H1 (cell line): ENCODE data around the gene PHF14. TPM values are rescaled to one million over a fixed set of nuclear protein-coding genes. Genes with fewer than 3 reads are reported as not detected.

Experiments
- CTCF ChIA-PET: fragments of 300-600 bp; sonication (Branson Sonifier 250); formaldehyde crosslinking; loops from one replicate; lab custom pipeline; 2021; ENCODE audit not compliant: partially characterized antibody; lab: Charles Lee
- POLR2A ChIA-PET: fragments of 300-600 bp; sonication (Branson Sonifier 250); formaldehyde crosslinking; loops from one replicate; lab custom pipeline; 2021; ENCODE audit warnings: inconsistent platforms; ENCODE audit not compliant: partially characterized antibody; lab: Charles Lee
- DNase-seq, 2 experiments: peaks; one replicate each; pipeline versions ENCODE4 v3.0.0 to v3.0.0-alpha.2; 2010 to 2022; ENCODE audit warnings: low spot score in 2 of 2, low read depth in 1 of 2, mixed read lengths in 1 of 2
- FAIRE-seq: peaks from 2 replicates; lab custom pipeline; 2011; peaks lifted over from hg19 to GRCh38; lab: Jason Lieb, UNC
- H2AFZ ChIP-seq: 2 replicates; pipeline ENCODE4 v1.8.1; 2012; ENCODE audit warnings: low read length, inconsistent platforms
- H2AK5ac ChIP-seq: 2 replicates; pipeline ENCODE4 v1.6.1; 2013; ENCODE audit warnings: low read depth, low read length
- H2BK120ac ChIP-seq: replicated peaks from 2 replicates; pipeline ENCODE3; 2013; ENCODE audit warnings: low read depth, low read length, inconsistent platforms
- H2BK12ac ChIP-seq: 2 replicates; pipeline ENCODE4 v1.6.1; 2013; ENCODE audit warnings: low read depth, low read length
- H2BK15ac ChIP-seq: 2 replicates; pipeline ENCODE4 v1.6.1; 2013; ENCODE audit warnings: low read length
- H2BK20ac ChIP-seq: 2 replicates; pipeline ENCODE4 v1.6.1; 2013; ENCODE audit warnings: low read length
- H2BK5ac ChIP-seq: 2 replicates; pipeline ENCODE4 v1.6.1; 2013; ENCODE audit warnings: low read depth, low read length
- H3K14ac ChIP-seq: 2 replicates; pipeline ENCODE4 v1.6.1; 2013; ENCODE audit warnings: inconsistent platforms; ENCODE audit not compliant: insufficient read length
- H3K18ac ChIP-seq: 2 replicates; pipeline ENCODE4 v1.6.1; 2013; ENCODE audit warnings: low read length; ENCODE audit errors: extremely low read depth
- H3K23ac ChIP-seq: 2 replicates; pipeline ENCODE4 v1.6.1; 2013; ENCODE audit warnings: inconsistent platforms; ENCODE audit not compliant: insufficient read length
- H3K23me2 ChIP-seq: 2 replicates; pipeline ENCODE4 v1.6.1; 2013; ENCODE audit warnings: low read depth, low read length
- H3K27ac ChIP-seq: 2 replicates; pipeline ENCODE4 v1.6.1; 2011; ENCODE audit warnings: low read depth, low read length, inconsistent platforms
- H3K27me3 ChIP-seq, 4 experiments: replicated peaks in 1 of 4; 1 replicate in 1 of 4; 2 replicates in 3 of 4; pipeline versions ENCODE4 v1.6.1 to v1.8.1; 2011 to 2013; ENCODE audit warnings: low read length in 3 of 4, mild to moderate bottlenecking in 3 of 4, inconsistent platforms in 2 of 4, mixed read lengths in 2 of 4, moderate library complexity in 1 of 4; ENCODE audit not compliant: control insufficient read depth in 3 of 4, insufficient read depth in 3 of 4; ENCODE audit errors: extremely low read depth in 1 of 4
- H3K36me3 ChIP-seq, 4 experiments: 2 replicates each; pipeline versions ENCODE4 v1.6.1 to v1.8.1; 2011 to 2013; ENCODE audit warnings: mild to moderate bottlenecking in 4 of 4, low read length in 3 of 4, moderate library complexity in 2 of 4, control low read depth in 1 of 4, inconsistent platforms in 1 of 4; ENCODE audit not compliant: insufficient read depth in 4 of 4, control insufficient read depth in 2 of 4
- H3K4ac ChIP-seq: replicated peaks from 2 replicates; pipeline ENCODE3; 2013; ENCODE audit warnings: low read length, low read depth, mixed read lengths, inconsistent platforms; ENCODE audit not compliant: insufficient read length
- H3K4me1 ChIP-seq, 4 experiments: replicated peaks in 1 of 4; 1 replicate in 1 of 4; 2 replicates in 3 of 4; pipeline versions ENCODE4 v1.6.1 to v1.8.1; 2011 to 2013; ENCODE audit warnings: low read length in 3 of 4, inconsistent platforms in 2 of 4, mixed read lengths in 1 of 4; ENCODE audit not compliant: insufficient read depth in 4 of 4, control insufficient read depth in 3 of 4
- H3K4me2 ChIP-seq, 2 experiments: 2 replicates each; pipeline versions ENCODE4 v1.6.1 to v1.8.1; 2011 to 2013; ENCODE audit warnings: low read depth in 2 of 2, low read length in 2 of 2, control low read depth in 1 of 2, inconsistent platforms in 1 of 2, mild to moderate bottlenecking in 1 of 2; ENCODE audit not compliant: insufficient read depth in 1 of 2
- H3K4me3 ChIP-seq, 4 experiments: fragments of 200-600, 300-600 bp in 1 of 4; sonication (generic), shearing (Covaris generic), sonication (Bioruptor Twin) in 1 of 4; 2 replicates each; pipeline versions ENCODE4 v1.5.1 to v1.8.1; 2011 to 2016; ENCODE audit warnings: low read length in 4 of 4, low read depth in 3 of 4, control low read depth in 2 of 4, inconsistent platforms in 2 of 4, mild to moderate bottlenecking in 2 of 4, mixed read lengths in 1 of 4, moderate library complexity in 1 of 4; ENCODE audit not compliant: insufficient read depth in 2 of 4; ENCODE audit errors: extremely low read depth in 1 of 4
- H3K56ac ChIP-seq: replicated peaks from 2 replicates; pipeline ENCODE3; 2013; ENCODE audit warnings: low read depth, mild to moderate bottlenecking, mixed read lengths, low read length, inconsistent platforms; ENCODE audit not compliant: insufficient read length
- H3K79me1 ChIP-seq: 2 replicates; pipeline ENCODE4 v1.6.1; 2013; ENCODE audit warnings: low read depth, low read length, control low read depth
- H3K79me2 ChIP-seq, 2 experiments: 2 replicates each; pipeline versions ENCODE4 v1.6.1 to v1.8.1; 2012 to 2013; ENCODE audit warnings: low read length in 2 of 2, mild to moderate bottlenecking in 2 of 2, inconsistent platforms in 1 of 2; ENCODE audit not compliant: insufficient read depth in 2 of 2, control insufficient read depth in 1 of 2
- H3K9ac ChIP-seq, 4 experiments: replicated peaks in 1 of 4; 1 replicate in 1 of 4; 2 replicates in 3 of 4; pipeline versions ENCODE4 v1.6.1 to v1.8.1; 2011 to 2013; ENCODE audit warnings: low read depth in 3 of 4, low read length in 3 of 4, control low read depth in 2 of 4, mild to moderate bottlenecking in 2 of 4, moderate library complexity in 2 of 4, inconsistent platforms in 1 of 4; ENCODE audit errors: extremely low read depth in 1 of 4
- H3K9me3 ChIP-seq, 2 experiments: 2 replicates each; pipeline versions ENCODE4 v1.6.1 to v1.8.1; 2012 to 2013; ENCODE audit warnings: mild to moderate bottlenecking in 2 of 2, moderate library complexity in 2 of 2, control low read depth in 1 of 2, inconsistent platforms in 1 of 2, low read depth in 1 of 2, low read length in 1 of 2, mixed read lengths in 1 of 2; ENCODE audit not compliant: insufficient read depth in 2 of 2
- H4K20me1 ChIP-seq, 2 experiments: replicated peaks in 1 of 2; 2 replicates each; pipeline versions ENCODE3 to v1.8.1; 2011 to 2013; ENCODE audit warnings: inconsistent platforms in 2 of 2, low read length in 2 of 2, mild to moderate bottlenecking in 1 of 2; ENCODE audit not compliant: insufficient read depth in 2 of 2, control insufficient read depth in 1 of 2
- H4K5ac ChIP-seq: 2 replicates; pipeline ENCODE4 v1.6.1; 2013; ENCODE audit warnings: low read length, low read depth, mixed read lengths, inconsistent platforms; ENCODE audit not compliant: insufficient read length
- H4K8ac ChIP-seq: 2 replicates; pipeline ENCODE4 v1.8.0; 2013; ENCODE audit warnings: mild to moderate bottlenecking, moderate library complexity, low read length, inconsistent platforms; ENCODE audit not compliant: insufficient read depth; ENCODE audit errors: extremely low read depth
- H4K91ac ChIP-seq: replicated peaks from 2 replicates; pipeline ENCODE3; 2013; ENCODE audit warnings: low read length, mixed read lengths, inconsistent platforms; ENCODE audit not compliant: insufficient read length
- CHD2 ChIP-seq: IDR thresholded peaks from 2 replicates; pipeline ENCODE4 v1.6.1; 2012; ENCODE audit warnings: low read length, improper control_type of control experiment
- EGR1 ChIP-seq: IDR thresholded peaks from 2 replicates; pipeline ENCODE4 v1.6.1; 2011; ENCODE audit warnings: low read depth, low read length, borderline replicate concordance
- HDAC6 ChIP-seq: IDR thresholded peaks from one replicate; pipeline ENCODE4 v1.7.1; 2012; ENCODE audit warnings: low read depth, mild to moderate bottlenecking, inconsistent platforms, low read length, moderate library complexity
- SAP30 ChIP-seq: fragments of 300-600 bp; sonication (generic); IDR thresholded peaks from 2 replicates; pipeline ENCODE4 v1.7.1; 2012; ENCODE audit warnings: low read length, moderate library complexity, mild to moderate bottlenecking, inconsistent platforms; ENCODE audit not compliant: insufficient read depth, insufficient replicate concordance
- TBP ChIP-seq: IDR thresholded peaks from 2 replicates; pipeline ENCODE4 v1.6.1; 2011; ENCODE audit warnings: low read depth, low read length, improper control_type of control experiment
- TCF12 ChIP-seq: IDR thresholded peaks from 2 replicates; pipeline ENCODE4 v1.6.1; 2011; ENCODE audit warnings: low read depth, mild to moderate bottlenecking, low read length
- YY1 ChIP-seq: IDR thresholded peaks from 2 replicates; pipeline ENCODE4 v1.6.1; 2011; ENCODE audit warnings: low read depth, mild to moderate bottlenecking, low read length
- whole genome bisulfite sequencing, 2 experiments: shearing (Covaris generic) in 1 of 2; methylation state at CpG; one replicate each; pipeline versions ENCODE4 v1.1.6 to v1.1.7; 2013 to 2015; ENCODE audit warnings: low lambda C conversion rate in 2 of 2, mixed read lengths in 2 of 2, inconsistent platforms in 1 of 2, low coverage in 1 of 2, missing lambda C conversion rate in 1 of 2; ENCODE audit not compliant: insufficient replicate concordance in 2 of 2, insufficient coverage in 1 of 2, insufficient read length in 1 of 2; ENCODE audit errors: extremely low coverage in 1 of 2, missing lambda C conversion rate in 1 of 2; 5-methylcytosine and 5-hydroxymethylcytosine counted together
- polyA plus RNA-seq, 7 experiments: library from polyadenylated mRNA; depleted of rRNA in 3 of 7; stranded (reverse) in 5 of 7; unstranded in 2 of 7; fragments of >200 nt in 5 of 7; fragments of 200-250 nt in 2 of 7; gene quantifications; 1 replicate in 5 of 7; 2 replicates in 1 of 7; 4 replicates in 1 of 7; pipeline versions ENCODE4 v1.2.1 to v1.2.3, GENCODE V29; 2011 to 2013; ENCODE audit warnings: missing spikeins in 2 of 7, mixed read lengths in 2 of 7
- total RNA-seq: library from RNA; stranded (reverse); fragmentation: NEBNext Ultra II Directional; extraction: Animal tissue kit (Norgen Biotek cat#: 25700); gene quantifications from 2 replicates; pipeline ENCODE4 v1.2.1, GENCODE V29; 2021

Gene PHF14
- total and polyA plus RNA-seq, 2 of the 8 experiments (the other 6 are each of a cell fraction or from before 2014, with no cell fraction given), result 17.9 to 70.6 TPM

DNA sequence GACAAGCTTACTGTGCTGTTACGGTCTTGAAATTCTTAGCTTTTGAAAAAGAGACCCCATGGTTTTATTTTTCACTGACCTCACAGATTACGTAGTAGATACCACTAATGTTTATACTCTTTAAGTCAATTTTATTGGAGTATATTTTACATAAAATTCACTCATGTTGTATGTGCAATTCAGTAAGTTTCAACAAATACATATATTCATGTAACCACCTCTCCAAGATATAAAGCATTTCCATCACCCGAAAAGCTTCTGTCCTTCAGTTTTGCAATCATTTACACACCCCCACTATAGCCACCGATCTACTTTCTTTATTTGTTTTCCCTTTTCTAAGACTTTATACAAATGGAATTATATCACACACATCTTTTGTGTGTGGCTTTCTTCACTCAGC is 199.2 kb downstream of the PHF14 start:
- H2BK120ac ChIP-seq, result no peak overlapping the region
- H3K14ac ChIP-seq, result no peak overlapping the region
- no peak overlapping the region for H4K5ac ChIP-seq
- DNase-seq, result no peak
- no peak overlapping the region for H2BK12ac ChIP-seq
- no peak overlapping the region for H3K56ac ChIP-seq
- FAIRE-seq, result no peak
- no peak overlapping the region for H3K4me2 ChIP-seq
- H3K4me1 ChIP-seq, result no peaks in the 10 kb centered on the region
- H4K8ac ChIP-seq, result no peak overlapping the region
- H4K91ac ChIP-seq, result no peak overlapping the region
- no peak overlapping the region for H2BK20ac ChIP-seq
- ChIA-PET POLR2A (no interaction called here), CTCF (interaction anchor here (1.1 kb wide), 1 partner anchor 39 kb away, joined by 3 read pairs; no protein-coding TSS in a partner anchor)
- H3K23me2 ChIP-seq, result no peaks in the 10 kb centered on the region
- H2BK15ac ChIP-seq, result no peak overlapping the region
- H3K36me3 ChIP-seq, result no peaks in the 10 kb centered on the region
- H3K27me3 ChIP-seq, result no peaks in the 10 kb centered on the region
- no peaks in the 10 kb centered on the region for H3K79me2 ChIP-seq
- H2AK5ac ChIP-seq, result no peak overlapping the region
- H3K4ac ChIP-seq, result no peak overlapping the region
- 92% methylated on average over 4 of the region's 4 CpGs; no CpG with 5 or more reads in 1 of the 2 experiments for WGBS, 2 experiments
- no peak overlapping the region for H3K9ac ChIP-seq
- TF ChIP-seq TBP (no peak), HDAC6 (no peak), TCF12 (no peak), CHD2 (no peak), YY1 (no peak), SAP30 (no peak), EGR1 (no peak)
- no peaks in the 10 kb centered on the region for H4K20me1 ChIP-seq
- no peak overlapping the region for H3K23ac ChIP-seq
- H3K4me3 ChIP-seq, result no peak overlapping the region
- no peak overlapping the region for H3K18ac ChIP-seq
- no peak overlapping the region for H2BK5ac ChIP-seq
- no peak overlapping the region for H3K27ac ChIP-seq
- no peak overlapping the region for H2AFZ ChIP-seq
- H3K9me3 ChIP-seq, result no peaks in the 10 kb centered on the region
- H3K79me1 ChIP-seq, result no peaks in the 10 kb centered on the region
